Mammary epithelial cell (primary cell): ENCODE measurements around the gene HASPIN.

Source experiments
- EZH2 ChIP-seq: IDR thresholded peaks from 2 replicates; pipeline ENCODE4 v1.6.1; 2012; ENCODE audit warnings: low read length, inconsistent platforms, borderline replicate concordance
- TF ChIP-seq, protein P1 (sequence below), 2 donors: IDR thresholded peaks in 1 of 2; conservative IDR thresholded peaks in 1 of 2; 2 replicates each; pipeline ENCODE4 v1.5.1; 2011 to 2012; ENCODE audit warnings: inconsistent platforms in 2 of 2, low read length in 2 of 2, mild to moderate bottlenecking in 2 of 2, control low read depth in 1 of 2, low read depth in 1 of 2; ENCODE audit not compliant: insufficient read depth in 1 of 2; ENCODE audit errors: extremely low read depth in 1 of 2

DNA sequence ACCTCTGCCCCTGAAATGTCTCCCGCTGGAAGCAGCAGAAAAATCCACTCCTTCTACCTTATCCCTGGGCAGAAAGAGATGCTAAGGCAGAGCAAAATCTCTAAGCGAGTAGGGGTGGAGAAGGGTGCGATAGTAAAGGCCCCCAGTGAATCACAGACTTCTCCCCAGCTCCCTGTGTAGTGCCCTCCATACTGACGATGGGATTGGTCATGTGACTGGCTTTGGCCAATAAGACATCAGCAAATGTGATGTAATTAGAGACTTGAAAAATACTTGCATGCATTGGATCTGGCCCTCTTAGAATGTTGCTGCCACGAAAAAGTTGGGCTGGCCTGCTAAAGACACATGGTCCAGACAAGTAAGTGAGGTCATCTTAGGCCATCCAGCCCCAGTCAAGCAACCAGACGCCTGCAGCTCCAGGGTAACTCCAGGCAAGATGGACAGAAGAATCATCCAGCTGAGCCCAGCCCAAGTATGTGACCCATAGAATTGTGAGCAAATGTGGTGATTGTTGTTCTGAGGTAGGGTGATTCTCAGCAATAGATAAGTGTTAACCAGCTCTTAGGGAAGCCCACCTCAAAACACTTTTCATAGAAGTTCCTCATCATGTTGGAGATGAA, 36.0 kb downstream of the HASPIN start:
- TF ChIP-seq, protein P1, sequence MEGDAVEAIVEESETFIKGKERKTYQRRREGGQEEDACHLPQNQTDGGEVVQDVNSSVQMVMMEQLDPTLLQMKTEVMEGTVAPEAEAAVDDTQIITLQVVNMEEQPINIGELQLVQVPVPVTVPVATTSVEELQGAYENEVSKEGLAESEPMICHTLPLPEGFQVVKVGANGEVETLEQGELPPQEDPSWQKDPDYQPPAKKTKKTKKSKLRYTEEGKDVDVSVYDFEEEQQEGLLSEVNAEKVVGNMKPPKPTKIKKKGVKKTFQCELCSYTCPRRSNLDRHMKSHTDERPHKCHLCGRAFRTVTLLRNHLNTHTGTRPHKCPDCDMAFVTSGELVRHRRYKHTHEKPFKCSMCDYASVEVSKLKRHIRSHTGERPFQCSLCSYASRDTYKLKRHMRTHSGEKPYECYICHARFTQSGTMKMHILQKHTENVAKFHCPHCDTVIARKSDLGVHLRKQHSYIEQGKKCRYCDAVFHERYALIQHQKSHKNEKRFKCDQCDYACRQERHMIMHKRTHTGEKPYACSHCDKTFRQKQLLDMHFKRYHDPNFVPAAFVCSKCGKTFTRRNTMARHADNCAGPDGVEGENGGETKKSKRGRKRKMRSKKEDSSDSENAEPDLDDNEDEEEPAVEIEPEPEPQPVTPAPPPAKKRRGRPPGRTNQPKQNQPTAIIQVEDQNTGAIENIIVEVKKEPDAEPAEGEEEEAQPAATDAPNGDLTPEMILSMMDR (conservative IDR thresholded peaks at IDR 0.05 in 1 of 2, IDR thresholded peaks at IDR 0.05 in 1 of 2; ENCODE audit: extremely low read depth in 1 of 2, insufficient read depth in 1 of 2, low read depth in 1 of 2, low read length in 2 of 2): no peak
- TF ChIP-seq EZH2: no peak
